ENCODE data around the gene SLX4IP.

SLX4IP gene

GRCh38 chr20:10573951-10574339, 138.8 kb downstream of the SLX4IP start:
- H3K4me3 ChIP-seq (ENCODE audit: low read length) = no peak overlapping the region
- TF ChIP-seq CTCF (IDR thresholded peaks at IDR 0.05; ENCODE audit: insufficient read depth, low read depth, low read length, missing control alignments) = no peak
- no peak for DNase-seq (ENCODE audit: low read depth)

GRCh38 chr20:10576411-10577090, 141.4 kb downstream of the SLX4IP start:
- DNase-seq (ENCODE audit: low read depth) = no peak
- no peak for TF ChIP-seq CTCF (IDR thresholded peaks at IDR 0.05; ENCODE audit: insufficient read depth, low read depth, low read length, missing control alignments)
- no peak overlapping the region for H3K4me3 ChIP-seq (ENCODE audit: low read length)

GRCh38 chr20:10577648-10578047, 142.5 kb downstream of the SLX4IP start:
- no peak for TF ChIP-seq CTCF (IDR thresholded peaks at IDR 0.05; ENCODE audit: insufficient read depth, low read depth, low read length, missing control alignments)
- DNase-seq (ENCODE audit: low read depth) = no peak

GRCh38 chr20:10578607-10579006, 143.5 kb downstream of the SLX4IP start:
- H3K4me3 ChIP-seq (ENCODE audit: low read length) = no peak overlapping the region
- TF ChIP-seq CTCF (IDR thresholded peaks at IDR 0.05; ENCODE audit: insufficient read depth, low read depth, low read length, missing control alignments) = no peak
- peak; percentile 89 for DNase-seq (ENCODE audit: low read depth)

More at GRCh38 chr20:10577648-10578047, 142.5 kb downstream of the SLX4IP start:
- H3K4me3 ChIP-seq (ENCODE audit: low read length) = no peak overlapping the region

- DNase-seq (ENCODE audit: low read depth) = peak; percentile 55
- no peak for TF ChIP-seq CTCF (IDR thresholded peaks at IDR 0.05; ENCODE audit: insufficient read depth, low read depth, low read length, missing control alignments)
- no peak overlapping the region for H3K4me3 ChIP-seq (ENCODE audit: low read length)
Measured at GRCh38 chr20:10579942-10580341, 144.8 kb downstream of the SLX4IP start.

- no peak overlapping the region for H3K4me3 ChIP-seq (ENCODE audit: low read length)
- peak; percentile 60 for DNase-seq (ENCODE audit: low read depth)
- TF ChIP-seq CTCF (IDR thresholded peaks at IDR 0.05; ENCODE audit: insufficient read depth, low read depth, low read length, missing control alignments) = no peak
Measured at GRCh38 chr20:10580700-10581099, 145.6 kb downstream of the SLX4IP start.

GRCh38 chr20:10581823-10582222, 146.7 kb downstream of the SLX4IP start:
- TF ChIP-seq CTCF (IDR thresholded peaks at IDR 0.05; ENCODE audit: insufficient read depth, low read depth, low read length, missing control alignments) = no peak
- peak; percentile 61 for DNase-seq (ENCODE audit: low read depth)

More at GRCh38 chr20:10581823-10582222, 146.7 kb downstream of the SLX4IP start:
- H3K4me3 ChIP-seq (ENCODE audit: low read length) = no peak overlapping the region
